GM12873 (cell line): ENCODE measurements around the gene EVA1A.

ENCODE experiments used
- TF ChIP-seq, protein P1 (sequence below): IDR thresholded peaks from 2 replicates; pipeline ENCODE4 v1.5.1; 2012; ENCODE audit warnings: low read depth, mild to moderate bottlenecking, moderate library complexity, low read length, control low read depth; ENCODE audit not compliant: insufficient read depth; ENCODE audit errors: missing control alignments

Gene EVA1A, protein sequence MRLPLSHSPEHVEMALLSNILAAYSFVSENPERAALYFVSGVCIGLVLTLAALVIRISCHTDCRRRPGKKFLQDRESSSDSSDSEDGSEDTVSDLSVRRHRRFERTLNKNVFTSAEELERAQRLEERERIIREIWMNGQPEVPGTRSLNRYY

DNA sequence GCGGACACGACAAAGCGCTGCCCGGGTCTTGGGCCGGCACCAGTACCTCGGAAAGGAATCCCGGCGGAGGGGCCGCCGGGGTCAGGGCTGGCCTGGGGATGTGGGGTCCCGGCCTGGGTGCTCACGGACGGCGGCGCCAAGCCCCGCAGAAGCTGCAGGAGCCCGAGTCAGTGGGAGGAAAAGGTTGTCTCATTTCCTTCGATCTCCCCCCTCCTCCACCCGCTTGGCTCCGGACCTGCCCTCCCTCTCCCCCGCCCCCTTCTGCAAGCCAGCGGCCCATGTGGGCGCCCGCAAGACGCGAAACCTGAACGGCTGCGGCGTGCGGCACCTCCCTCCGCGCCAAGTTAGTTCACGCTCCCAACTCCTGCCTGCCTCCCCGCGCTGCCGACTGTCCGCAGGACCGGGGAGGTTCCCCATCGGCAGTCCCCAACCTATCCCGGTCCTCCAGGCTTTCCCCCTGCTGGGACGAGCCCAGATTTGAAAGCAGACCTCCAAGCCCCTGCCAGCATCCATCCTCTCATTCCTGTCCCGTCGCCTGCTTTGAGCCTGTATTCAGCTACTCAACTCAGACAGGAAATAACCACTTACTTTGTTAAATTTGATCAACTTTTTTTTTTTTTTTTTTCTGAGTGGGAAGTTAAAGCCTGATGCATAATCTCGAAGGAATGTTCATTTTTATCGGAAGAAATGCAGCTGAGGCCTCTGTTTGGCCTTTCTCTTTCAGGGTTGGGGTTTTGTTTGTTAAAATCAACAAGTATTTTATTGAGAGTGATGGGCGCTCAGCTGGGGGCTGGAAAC is at the start of gene EVA1A:
Gene EVA1A, minus strand, starts transcription at position 172 of the 798 bp plus-strand sequence. CDS start 42,799 bp downstream, outside the sequence.
- TF ChIP-seq, protein P1, sequence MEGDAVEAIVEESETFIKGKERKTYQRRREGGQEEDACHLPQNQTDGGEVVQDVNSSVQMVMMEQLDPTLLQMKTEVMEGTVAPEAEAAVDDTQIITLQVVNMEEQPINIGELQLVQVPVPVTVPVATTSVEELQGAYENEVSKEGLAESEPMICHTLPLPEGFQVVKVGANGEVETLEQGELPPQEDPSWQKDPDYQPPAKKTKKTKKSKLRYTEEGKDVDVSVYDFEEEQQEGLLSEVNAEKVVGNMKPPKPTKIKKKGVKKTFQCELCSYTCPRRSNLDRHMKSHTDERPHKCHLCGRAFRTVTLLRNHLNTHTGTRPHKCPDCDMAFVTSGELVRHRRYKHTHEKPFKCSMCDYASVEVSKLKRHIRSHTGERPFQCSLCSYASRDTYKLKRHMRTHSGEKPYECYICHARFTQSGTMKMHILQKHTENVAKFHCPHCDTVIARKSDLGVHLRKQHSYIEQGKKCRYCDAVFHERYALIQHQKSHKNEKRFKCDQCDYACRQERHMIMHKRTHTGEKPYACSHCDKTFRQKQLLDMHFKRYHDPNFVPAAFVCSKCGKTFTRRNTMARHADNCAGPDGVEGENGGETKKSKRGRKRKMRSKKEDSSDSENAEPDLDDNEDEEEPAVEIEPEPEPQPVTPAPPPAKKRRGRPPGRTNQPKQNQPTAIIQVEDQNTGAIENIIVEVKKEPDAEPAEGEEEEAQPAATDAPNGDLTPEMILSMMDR, result no peak

DNA sequence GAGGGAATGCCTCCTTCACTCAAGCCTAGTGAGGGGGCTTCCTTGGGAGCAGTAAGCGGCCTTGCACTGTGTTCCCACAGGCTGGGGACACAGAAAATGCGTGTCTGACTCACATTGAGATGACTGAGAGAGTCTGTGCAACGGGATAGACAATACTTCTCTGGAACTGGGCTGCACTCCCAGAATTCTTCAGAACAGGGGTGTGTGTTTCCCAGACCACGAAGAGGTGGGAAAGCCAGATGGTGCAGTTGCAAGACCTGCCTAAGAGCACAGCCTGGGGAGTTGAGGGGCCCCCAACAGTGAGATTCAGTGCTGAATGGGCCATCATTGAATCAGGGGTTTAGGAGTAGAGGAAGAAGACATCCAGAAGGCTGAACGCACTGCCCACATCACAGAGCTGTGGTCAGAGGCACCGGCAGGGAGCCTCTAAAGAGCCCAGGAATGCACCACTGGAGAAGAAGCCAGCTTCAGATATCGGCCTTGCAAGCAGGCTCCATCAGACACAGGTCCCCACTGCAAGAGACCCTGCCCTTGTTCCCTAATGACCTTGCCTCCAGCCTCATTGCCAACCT is 49.3 kb upstream of the EVA1A start:
- TF ChIP-seq, protein P1, result no peak

DNA sequence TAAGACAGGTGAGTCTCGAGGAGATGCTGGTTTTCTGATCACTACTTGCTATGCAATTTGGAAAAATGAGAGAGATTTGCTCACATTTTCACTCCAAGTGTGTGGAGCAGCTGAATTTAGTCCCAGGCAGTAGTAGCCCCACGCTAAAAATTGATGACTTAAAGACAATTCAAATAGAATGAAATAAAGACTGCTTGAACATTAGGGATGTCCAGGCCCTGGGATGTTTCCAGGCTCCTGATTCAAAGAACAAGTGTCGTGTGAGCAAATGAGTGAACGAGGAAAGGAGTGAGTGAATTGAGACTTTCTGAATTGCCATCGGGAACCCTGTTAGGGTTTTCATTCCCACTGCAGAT is 48.6 kb upstream of the EVA1A start:
- TF ChIP-seq, protein P1, result no peak

DNA sequence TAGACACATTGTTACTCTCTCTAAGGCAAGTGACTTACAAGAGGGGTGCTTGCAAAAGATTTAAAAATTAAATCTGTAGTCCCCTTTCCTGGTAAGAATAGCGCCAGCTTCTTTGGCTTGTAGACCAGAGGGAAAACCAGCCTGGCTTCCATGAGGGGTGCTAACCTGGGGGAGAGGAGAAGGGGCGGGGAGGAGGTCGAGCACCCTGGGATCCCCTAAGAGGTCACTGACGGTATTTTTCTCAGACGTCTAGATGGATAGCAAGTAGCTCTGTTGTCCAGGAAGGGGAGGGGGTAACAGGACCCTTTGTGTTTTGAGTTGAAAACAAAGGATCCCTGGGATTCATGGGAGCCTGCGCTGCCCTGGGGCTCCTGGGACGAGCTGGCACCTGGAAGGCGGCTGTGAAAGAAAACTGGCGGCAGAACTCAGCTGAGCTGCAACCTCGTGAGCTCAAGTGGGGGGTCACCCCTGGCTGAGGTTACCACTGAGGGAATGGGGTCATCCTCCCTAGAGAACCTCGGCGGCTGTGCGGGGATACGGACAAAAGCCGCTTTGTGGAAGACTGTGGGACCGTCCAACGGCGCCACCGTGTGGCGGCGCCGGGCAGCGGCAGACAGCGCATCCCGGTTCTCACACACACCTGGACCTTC is 48.1 kb upstream of the EVA1A start:
- TF ChIP-seq, protein P1, result peak; percentile 100

DNA sequence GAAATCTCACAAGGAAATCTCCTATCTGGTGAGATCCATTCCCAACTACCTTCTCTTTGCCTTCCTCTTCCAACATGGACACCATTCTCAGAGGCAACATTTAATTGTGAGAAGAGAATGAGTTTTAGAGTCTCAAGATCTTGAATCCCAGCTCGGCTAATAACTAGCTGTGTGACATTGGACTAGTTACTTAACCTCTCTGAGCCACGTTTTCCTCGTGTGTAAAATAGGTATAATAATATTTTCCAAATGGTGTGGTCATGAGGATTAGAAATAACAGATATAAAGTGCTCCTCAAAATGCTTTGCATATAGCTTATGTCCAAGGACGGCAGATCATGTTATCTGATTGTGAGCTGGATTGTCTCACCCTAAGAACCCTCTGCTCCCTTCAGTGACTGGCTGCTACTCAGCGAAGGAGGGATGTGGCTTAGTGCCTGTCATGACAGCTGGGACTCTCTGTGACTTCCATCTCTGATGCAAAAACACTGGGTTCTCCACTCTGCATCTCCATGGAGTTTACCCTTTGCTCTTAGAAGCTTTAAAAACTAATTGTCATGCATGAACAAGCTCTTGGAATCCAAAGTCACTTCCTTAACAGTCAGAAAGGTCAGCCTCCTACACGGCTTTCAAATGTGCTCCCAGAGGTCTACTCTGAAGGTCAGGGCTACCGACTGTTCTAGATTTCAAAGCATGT is 47.4 kb upstream of the EVA1A start:
- TF ChIP-seq, protein P1, result no peak

DNA sequence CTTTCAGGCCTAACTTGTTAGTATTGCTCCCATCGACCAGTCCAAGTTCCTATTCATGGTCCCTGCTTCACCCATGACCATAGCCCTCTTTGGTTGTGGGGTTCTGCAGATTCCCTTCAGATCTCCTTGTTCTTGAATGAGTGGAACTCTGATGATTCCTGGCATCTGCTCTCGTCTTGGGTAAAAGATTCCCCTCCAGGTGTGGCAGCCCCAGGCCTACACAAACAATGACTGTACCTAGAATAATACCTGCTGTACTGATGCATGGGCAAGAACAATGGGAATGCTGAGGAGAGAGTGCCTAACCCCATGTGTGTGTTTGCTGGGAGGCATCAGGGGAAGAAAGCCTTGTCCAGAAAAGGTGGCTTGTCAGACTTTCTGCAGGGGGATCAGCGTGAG is 46.7 kb upstream of the EVA1A start:
- TF ChIP-seq, protein P1, result no peak
